Measurements from ENCODE around the gene MYD88. TPM values are rescaled to one million over a fixed set of nuclear protein-coding genes. Genes with fewer than 3 reads are reported as not detected.
"Not testable (repeated sequence)": the region's sequence is repeated elsewhere in the genome, so short reads cannot be mapped to it uniquely, and the experiment has no call there.

The MYD88 gene
- total RNA-seq, 1 donor from 2014 or later = 14.1 TPM

GRCh38 chr3:38142959-38143358 is 4.5 kb downstream of the MYD88 start:
- DNase-seq = no peak

- DNase-seq = no peak
These were observed 5.0 kb downstream of the MYD88 start for GRCh38 chr3:38143511-38143910.

GRCh38 chr3:38146504-38146903 is 8.0 kb downstream of the MYD88 start:
- no peak for DNase-seq

GRCh38 chr3:38147421-38147820 is 9.0 kb downstream of the MYD88 start:
- no peak for DNase-seq

GRCh38 chr3:38148311-38148882 is 9.9 kb downstream of the MYD88 start:
- no peak for DNase-seq

GRCh38 chr3:38149708-38150107 is 11.2 kb downstream of the MYD88 start:
- DNase-seq = no peak

- no peak for DNase-seq
These were observed 12.5 kb downstream of the MYD88 start for GRCh38 chr3:38150780-38151528.

- no peak for DNase-seq
These were observed 13.3 kb downstream of the MYD88 start for GRCh38 chr3:38151667-38152265.

- no peak for DNase-seq
These were observed 14.1 kb downstream of the MYD88 start for GRCh38 chr3:38152609-38153008.

GRCh38 chr3:38153221-38153620 is 14.8 kb downstream of the MYD88 start:
- DNase-seq = no peak

GRCh38 chr3:38154033-38154494 is 15.6 kb downstream of the MYD88 start:
- peak; percentile 37 for DNase-seq

GRCh38 chr3:38154625-38155255 is 16.3 kb downstream of the MYD88 start:
- DNase-seq = no peak

GRCh38 chr3:38155825-38156224 is 17.4 kb downstream of the MYD88 start:
- DNase-seq = no peak

GRCh38 chr3:38157117-38157516 is 18.7 kb downstream of the MYD88 start:
- DNase-seq = no peak

GRCh38 chr3:38157595-38157994 is 19.1 kb downstream of the MYD88 start:
- DNase-seq = peak; percentile 66

GRCh38 chr3:38158472-38158871 is 20.0 kb downstream of the MYD88 start:
- DNase-seq = no peak

- not testable (repeated sequence) for DNase-seq
These were observed 22.2 kb downstream of the MYD88 start for GRCh38 chr3:38160704-38161103.

GRCh38 chr3:38163117-38163840 is 24.8 kb downstream of the MYD88 start:
- no peak for DNase-seq

- DNase-seq = no peak
These were observed 25.6 kb downstream of the MYD88 start for GRCh38 chr3:38163841-38164642.

- DNase-seq = no peak
These were observed 26.1 kb downstream of the MYD88 start for GRCh38 chr3:38164643-38164951.

GRCh38 chr3:38164952-38165721 is 26.7 kb downstream of the MYD88 start, which contains the start of gene OXSR1:
Gene OXSR1 (plus strand): TSS chr3:38165537. CDS start chr3:38165877, 340 bp downstream.
- peak; percentile 100 for DNase-seq
